Vagina (tissue), 2 donors: ENCODE measurements around the gene PHTF1. TPM values are rescaled to one million over a fixed set of nuclear protein-coding genes. Genes with fewer than 3 reads are reported as not detected.

Experiments used
- DNase-seq, 2 donors: peaks; one replicate each; pipeline ENCODE4 v3.0.0-alpha.2; 2017; ENCODE audit errors: extremely low spot score in 2 of 2
- H3K27ac ChIP-seq: fragments of 200-600 bp; sonication (generic); one replicate; pipeline ENCODE4 v1.5.1; 2019
- H3K27me3 ChIP-seq: fragments of 200-600 bp; sonication (generic); one replicate; pipeline ENCODE4 v1.5.1; 2019
- H3K36me3 ChIP-seq, 2 donors: fragments of 200-600 bp; sonication (generic); one replicate each; pipeline ENCODE4 v1.5.1; 2017 to 2019
- H3K4me1 ChIP-seq: fragments of 200-600 bp; sonication (generic); one replicate; pipeline ENCODE4 v1.5.1; 2019
- H3K4me3 ChIP-seq, 2 donors: fragments of 200-600 bp; sonication (generic); 1 replicate in 1 of 2; 2 replicates in 1 of 2; pipeline ENCODE4 v1.5.1; 2016 to 2019
- H3K9me3 ChIP-seq: fragments of 200-600 bp; sonication (generic); one replicate; pipeline ENCODE4 v1.5.1; 2019
- CTCF ChIP-seq, 3 experiments: fragments of 450-650 bp in 2 of 3; fragments of 200-600 bp in 1 of 3; sonication (generic) in 1 of 3; IDR thresholded peaks; one replicate each; pipeline ENCODE4 v1.5.1; 2017 to 2019; ENCODE audit warnings: antibody characterized with exemption in 3 of 3, mild to moderate bottlenecking in 2 of 3, moderate library complexity in 2 of 3
- POLR2A ChIP-seq, 2 donors: fragments of 450-650 bp; IDR thresholded peaks; one replicate each; pipeline ENCODE4 v1.6.1; 2017; ENCODE audit warnings: antibody characterized with exemption in 2 of 2, mild to moderate bottlenecking in 2 of 2, moderate library complexity in 2 of 2
- POLR2AphosphoS5 ChIP-seq, 2 donors: sonication (generic); formaldehyde crosslinking; IDR thresholded peaks; one replicate each; pipeline ENCODE4 v1.9.0; 2017; ENCODE audit warnings: antibody characterized with exemption in 2 of 2, mild to moderate bottlenecking in 2 of 2, low read depth in 1 of 2; ENCODE audit not compliant: insufficient read depth in 1 of 2
- intact Hi-C: fragments of 100-400 bp; cut with DNase I; formaldehyde crosslinking; loops from one replicate; pipeline ENCODE4 v1.15.1; 2023
- total RNA-seq: library from RNA; depleted of rRNA; stranded (reverse); fragments of >200 nt; gene quantifications from one replicate; pipeline ENCODE4 v1.2.3, GENCODE V29; 2016

The PHTF1 gene
- total RNA-seq, 1 donor from 2014 or later, result 4.7 TPM

- TF ChIP-seq CTCF (IDR thresholded peaks at IDR 0.05), result no peak
- Histone ChIP-seq H3K36me3 (no peaks in the 10 kb centered on the region), H3K27ac (no peak overlapping the region), H3K4me1 (no peaks in the 10 kb centered on the region), H3K4me3 (no peak overlapping the region), H3K9me3 (no peaks in the 10 kb centered on the region), H3K27me3 (no peaks in the 10 kb centered on the region)
- intact Hi-C loops, result no loop called here
- DNase-seq, result no peak
Measured at GRCh38 chr1:113659556-113659955, 99.7 kb downstream of the PHTF1 start.

GRCh38 chr1:113659035-113659434 is 100.3 kb downstream of the PHTF1 start:
- Histone ChIP-seq H3K4me3 (no peak overlapping the region), H3K27me3 (no peaks in the 10 kb centered on the region), H3K36me3 (no peaks in the 10 kb centered on the region), H3K9me3 (no peaks in the 10 kb centered on the region), H3K27ac (no peak overlapping the region), H3K4me1 (no peaks in the 10 kb centered on the region)
- no peak for TF ChIP-seq POLR2A (IDR thresholded peaks at IDR 0.05)
- TF ChIP-seq CTCF (IDR thresholded peaks at IDR 0.05), result no peak
- no peak for TF ChIP-seq POLR2AphosphoS5 (IDR thresholded peaks at IDR 0.05; ENCODE audit: insufficient read depth in 1 of 2, low read depth in 1 of 2)
- no peak for DNase-seq
- intact Hi-C loops, result no loop called here

DNA sequence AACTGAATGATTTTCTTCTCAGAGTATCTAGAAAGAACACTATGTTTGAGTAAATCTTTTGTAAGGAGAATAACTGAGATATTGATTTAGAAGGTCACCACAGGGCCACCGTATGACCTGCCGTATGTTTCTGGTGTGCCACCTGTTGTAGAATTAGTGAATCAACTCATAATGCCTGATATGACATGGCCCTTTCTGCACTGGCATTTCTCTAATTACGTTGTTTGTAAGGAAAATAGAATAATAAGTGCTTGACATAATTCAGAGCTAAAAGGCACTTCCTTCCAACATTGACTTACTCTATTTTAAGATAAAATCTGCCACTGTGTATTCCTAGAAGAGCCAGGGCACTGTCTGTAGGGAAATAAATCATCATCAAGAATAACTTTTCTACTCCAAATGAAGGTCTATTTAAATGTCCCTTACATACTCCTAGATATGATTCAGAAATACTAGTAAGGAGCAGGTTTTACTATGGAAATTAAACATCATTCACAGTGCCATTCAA is 101.7 kb downstream of the PHTF1 start:
- H3K4me3 ChIP-seq, result no peak overlapping the region
- DNase-seq, result no peak
- no peaks in the 10 kb centered on the region for H3K27me3 ChIP-seq
- H3K4me1 ChIP-seq, result no peaks in the 10 kb centered on the region
- H3K36me3 ChIP-seq, result no peaks in the 10 kb centered on the region
- H3K27ac ChIP-seq, result no peak overlapping the region
- intact Hi-C loops, result no loop called here
- no peak for TF ChIP-seq POLR2AphosphoS5 (IDR thresholded peaks at IDR 0.05; ENCODE audit: insufficient read depth in 1 of 2, low read depth in 1 of 2)
- TF ChIP-seq POLR2A (IDR thresholded peaks at IDR 0.05), result no peak
- TF ChIP-seq CTCF (IDR thresholded peaks at IDR 0.05), result no peak
- H3K9me3 ChIP-seq, result no peaks in the 10 kb centered on the region

- DNase-seq, result no peak
- intact Hi-C loops, result no loop called here
- no peak for TF ChIP-seq POLR2AphosphoS5 (IDR thresholded peaks at IDR 0.05; ENCODE audit: insufficient read depth in 1 of 2, low read depth in 1 of 2)
- TF ChIP-seq CTCF (IDR thresholded peaks at IDR 0.05), result no peak
- TF ChIP-seq POLR2A (IDR thresholded peaks at IDR 0.05), result no peak
- Histone ChIP-seq H3K36me3 (no peaks in the 10 kb centered on the region), H3K27me3 (no peaks in the 10 kb centered on the region), H3K9me3 (no peaks in the 10 kb centered on the region), H3K27ac (no peak overlapping the region), H3K4me1 (no peaks in the 10 kb centered on the region), H3K4me3 (no peak overlapping the region)
Measured at GRCh38 chr1:113657126-113657525, 102.2 kb downstream of the PHTF1 start.

GRCh38 chr1:113654883-113655282 is 104.4 kb downstream of the PHTF1 start:
- no peak for DNase-seq
- no peak for TF ChIP-seq POLR2AphosphoS5 (IDR thresholded peaks at IDR 0.05; ENCODE audit: insufficient read depth in 1 of 2, low read depth in 1 of 2)
- TF ChIP-seq POLR2A (IDR thresholded peaks at IDR 0.05), result no peak
- TF ChIP-seq CTCF (IDR thresholded peaks at IDR 0.05), result no peak
- intact Hi-C loops, result no loop called here
- Histone ChIP-seq H3K4me1 (no peaks in the 10 kb centered on the region), H3K4me3 (no peak overlapping the region), H3K27ac (no peak overlapping the region), H3K36me3 (no peaks in the 10 kb centered on the region), H3K9me3 (no peaks in the 10 kb centered on the region), H3K27me3 (no peaks in the 10 kb centered on the region)
